Measurements from ENCODE around the gene FBLL1.
"Not testable (repeated sequence)": the region's sequence is repeated elsewhere in the genome, so short reads cannot be mapped to it uniquely, and the experiment has no call there.

Gene FBLL1

GRCh38 chr5:168553377-168554130 is 24.4 kb downstream of the FBLL1 start:
- DNase-seq: no peak

- DNase-seq: no peak
Observed at GRCh38 chr5:168557389-168557788, 28.3 kb downstream of the FBLL1 start.

- DNase-seq: no peak
Observed at GRCh38 chr5:168562279-168562678, 33.2 kb downstream of the FBLL1 start.

GRCh38 chr5:168563959-168564358 is 34.9 kb downstream of the FBLL1 start:
- no peak for DNase-seq

GRCh38 chr5:168568738-168569137 is 39.6 kb downstream of the FBLL1 start:
- no peak for DNase-seq

- no peak for DNase-seq
Observed at GRCh38 chr5:168570490-168571328, 41.6 kb downstream of the FBLL1 start.

GRCh38 chr5:168573663-168574062 is 44.6 kb downstream of the FBLL1 start:
- DNase-seq: not testable (repeated sequence)

GRCh38 chr5:168574156-168574555 is 45.1 kb downstream of the FBLL1 start:
- DNase-seq: not testable (repeated sequence)

GRCh38 chr5:168575391-168576372 is 46.6 kb downstream of the FBLL1 start:
- DNase-seq: no peak

GRCh38 chr5:168578006-168578405 is 48.9 kb downstream of the FBLL1 start:
- DNase-seq: no peak

GRCh38 chr5:168578538-168579487 is 49.7 kb downstream of the FBLL1 start, which contains the start of gene PANK3:
TSS of gene PANK3 (minus strand) at chr5:168579368. CDS start at chr5:168579283, 85 bp downstream.
- peak; percentile 37 for DNase-seq

GRCh38 chr5:168579488-168580226 is 50.6 kb downstream of the FBLL1 start:
- peak; percentile 93 for DNase-seq

GRCh38 chr5:168580227-168580508 is 51.1 kb downstream of the FBLL1 start:
- no peak for DNase-seq
